Rectal smooth muscle tissue (tissue), 1 donor: ENCODE measurements around the gene POLR1E.

Experiments
- H3K27ac ChIP-seq: one replicate; pipeline ENCODE4 v1.7.0; 2013; ENCODE audit warnings: low read depth, low read length, inconsistent platforms
- H3K27me3 ChIP-seq: one replicate; pipeline ENCODE4 v1.7.0; 2013; ENCODE audit warnings: low read length; ENCODE audit not compliant: control insufficient read depth, insufficient read depth
- H3K36me3 ChIP-seq: one replicate; pipeline ENCODE4 v1.7.0; 2013; ENCODE audit warnings: low read length; ENCODE audit not compliant: control insufficient read depth, insufficient read depth
- H3K4me1 ChIP-seq: one replicate; pipeline ENCODE4 v1.7.0; 2013; ENCODE audit warnings: low read length; ENCODE audit not compliant: control insufficient read depth, insufficient read depth
- H3K4me3 ChIP-seq: one replicate; pipeline ENCODE4 v1.7.0; 2013; ENCODE audit warnings: low read length
- H3K9ac ChIP-seq: one replicate; pipeline ENCODE4 v1.7.0; 2013; ENCODE audit warnings: low read length

POLR1E gene

DNA sequence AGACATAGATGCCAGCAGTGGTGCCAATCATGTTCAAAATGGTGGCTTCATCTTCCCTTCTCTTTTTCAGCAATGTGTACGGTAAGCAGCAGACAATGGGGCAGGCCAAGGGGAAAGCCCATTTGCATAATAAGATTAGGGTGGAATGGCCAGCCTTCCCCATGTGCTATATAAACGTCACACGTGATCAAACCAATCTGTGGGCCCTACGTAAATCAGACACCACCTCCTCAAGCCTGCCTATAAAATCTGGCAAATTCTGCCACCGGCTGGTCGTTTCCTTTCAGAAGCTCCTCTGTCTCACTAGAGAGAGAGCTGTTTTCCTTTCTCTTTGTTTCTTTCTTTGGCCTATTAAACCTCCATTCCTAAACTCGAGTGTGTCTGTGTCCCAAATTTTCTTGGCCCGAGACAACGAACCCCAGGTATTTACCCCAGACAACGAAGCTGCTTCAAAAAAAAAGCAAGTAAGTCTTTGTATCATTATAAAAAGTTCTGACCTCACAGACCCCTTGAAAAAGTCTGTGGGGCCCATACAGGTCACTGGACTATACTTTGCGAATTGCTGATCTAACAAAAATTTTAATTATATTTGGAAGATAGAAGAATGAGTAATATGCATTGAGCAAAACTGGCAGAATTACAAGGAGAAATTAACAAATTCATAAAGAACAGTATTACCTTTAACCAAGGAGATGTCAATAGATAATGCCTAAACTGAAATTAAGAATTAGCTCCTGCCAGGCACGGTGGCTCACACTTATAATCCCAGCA is 35.7 kb upstream of the POLR1E start:
- H3K4me3 ChIP-seq: no peak overlapping the region
- H3K9ac ChIP-seq: no peak overlapping the region
- H3K36me3 ChIP-seq: peaks cover 2% of the 10 kb centered on the region
- H3K27ac ChIP-seq: no peak overlapping the region
- H3K27me3 ChIP-seq: no peaks in the 10 kb centered on the region
- H3K4me1 ChIP-seq: peaks cover 4% of the 10 kb centered on the region

DNA sequence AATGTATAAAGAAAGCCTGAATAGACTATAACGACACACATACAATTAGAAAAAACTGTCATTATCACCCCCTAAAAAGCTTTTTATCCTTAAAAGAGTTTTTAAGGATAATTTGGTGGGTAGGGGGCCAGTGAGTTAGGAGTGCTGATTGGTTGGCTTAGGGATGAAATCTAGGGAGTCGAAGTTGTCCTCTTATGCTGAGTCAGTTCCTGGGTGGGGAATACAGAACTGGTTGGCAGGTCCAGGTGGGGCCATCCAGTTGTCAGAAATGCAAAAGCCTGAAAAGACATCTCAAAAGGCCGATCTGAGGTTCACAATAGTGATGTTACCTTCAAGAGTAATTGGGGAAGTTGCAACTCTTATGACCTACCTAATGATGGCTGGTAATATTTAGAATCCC is 34.1 kb upstream of the POLR1E start:
- Histone ChIP-seq H3K36me3 (no peaks in the 10 kb centered on the region), H3K4me1 (peaks cover 7% of the 10 kb centered on the region), H3K27me3 (no peaks in the 10 kb centered on the region), H3K4me3 (no peak overlapping the region), H3K27ac (peak overlapping the region; percentile 10), H3K9ac (no peak overlapping the region)

DNA sequence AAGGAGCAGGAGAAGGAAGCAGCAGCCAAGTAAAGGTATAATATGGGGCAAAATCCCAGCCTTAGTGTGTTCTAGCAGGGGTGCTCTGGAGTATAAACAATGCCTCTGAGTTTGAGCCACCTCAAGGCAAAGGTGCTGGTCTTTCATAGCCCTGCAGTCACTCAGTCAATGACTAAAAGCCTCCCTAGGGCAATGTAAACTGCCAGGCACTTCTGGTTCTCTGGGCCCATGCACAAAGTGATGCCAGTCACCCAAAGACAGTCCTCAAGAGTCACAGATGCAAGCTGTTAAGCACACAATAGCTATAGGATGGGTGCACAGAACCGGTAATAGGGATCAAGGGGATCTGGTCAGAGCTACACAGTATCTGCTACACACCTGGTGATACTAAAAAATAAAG is 33.1 kb upstream of the POLR1E start:
- H3K27ac ChIP-seq: no peak overlapping the region
- peaks cover 7% of the 10 kb centered on the region for H3K4me1 ChIP-seq
- H3K9ac ChIP-seq: no peak overlapping the region
- no peaks in the 10 kb centered on the region for H3K27me3 ChIP-seq
- no peaks in the 10 kb centered on the region for H3K36me3 ChIP-seq
- no peak overlapping the region for H3K4me3 ChIP-seq

DNA sequence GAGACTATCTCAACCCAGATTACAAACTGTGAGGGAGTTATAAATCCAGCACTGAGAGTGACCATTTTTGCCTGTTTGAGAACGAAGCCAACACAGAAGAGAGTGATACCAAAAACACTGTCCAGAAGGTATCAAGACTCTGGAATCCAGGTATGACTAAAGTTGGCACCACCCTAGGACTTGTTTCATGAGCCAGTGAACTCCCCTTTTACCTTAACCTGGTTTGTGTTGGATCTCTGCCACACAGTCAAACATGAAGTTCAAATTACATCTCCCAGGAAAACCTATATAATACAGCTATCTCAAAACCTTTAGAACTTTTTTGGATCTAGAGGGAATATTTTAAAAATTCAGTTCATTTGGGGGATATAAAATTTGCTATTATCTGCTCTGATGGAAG is 31.9 kb upstream of the POLR1E start:
- no peaks in the 10 kb centered on the region for H3K27me3 ChIP-seq
- no peaks in the 10 kb centered on the region for H3K36me3 ChIP-seq
- H3K9ac ChIP-seq: no peak overlapping the region
- H3K4me1 ChIP-seq: peaks cover 7% of the 10 kb centered on the region
- no peak overlapping the region for H3K4me3 ChIP-seq
- no peak overlapping the region for H3K27ac ChIP-seq

DNA sequence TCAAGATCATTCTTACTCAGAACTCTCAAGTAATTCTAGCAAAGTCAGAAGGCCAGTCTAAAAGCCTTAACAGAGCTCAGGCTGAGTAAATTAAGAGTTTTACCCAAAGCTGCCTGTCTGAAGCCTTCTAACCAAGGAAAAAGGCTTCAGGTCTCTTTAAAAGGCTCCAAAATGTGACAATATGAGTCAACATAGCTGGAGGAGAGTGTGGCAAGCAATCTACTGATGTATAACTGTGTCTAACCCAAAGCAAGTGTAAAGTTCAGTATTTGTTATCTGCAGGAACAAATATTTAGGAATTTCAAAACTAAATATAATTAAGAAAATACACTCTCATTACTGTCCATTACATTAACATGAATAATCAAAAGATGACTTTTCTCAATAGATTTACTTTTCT is 31.5 kb upstream of the POLR1E start:
- no peak overlapping the region for H3K9ac ChIP-seq
- H3K27me3 ChIP-seq: no peaks in the 10 kb centered on the region
- H3K4me1 ChIP-seq: peaks cover 7% of the 10 kb centered on the region
- no peaks in the 10 kb centered on the region for H3K36me3 ChIP-seq
- H3K4me3 ChIP-seq: no peak overlapping the region
- no peak overlapping the region for H3K27ac ChIP-seq

DNA sequence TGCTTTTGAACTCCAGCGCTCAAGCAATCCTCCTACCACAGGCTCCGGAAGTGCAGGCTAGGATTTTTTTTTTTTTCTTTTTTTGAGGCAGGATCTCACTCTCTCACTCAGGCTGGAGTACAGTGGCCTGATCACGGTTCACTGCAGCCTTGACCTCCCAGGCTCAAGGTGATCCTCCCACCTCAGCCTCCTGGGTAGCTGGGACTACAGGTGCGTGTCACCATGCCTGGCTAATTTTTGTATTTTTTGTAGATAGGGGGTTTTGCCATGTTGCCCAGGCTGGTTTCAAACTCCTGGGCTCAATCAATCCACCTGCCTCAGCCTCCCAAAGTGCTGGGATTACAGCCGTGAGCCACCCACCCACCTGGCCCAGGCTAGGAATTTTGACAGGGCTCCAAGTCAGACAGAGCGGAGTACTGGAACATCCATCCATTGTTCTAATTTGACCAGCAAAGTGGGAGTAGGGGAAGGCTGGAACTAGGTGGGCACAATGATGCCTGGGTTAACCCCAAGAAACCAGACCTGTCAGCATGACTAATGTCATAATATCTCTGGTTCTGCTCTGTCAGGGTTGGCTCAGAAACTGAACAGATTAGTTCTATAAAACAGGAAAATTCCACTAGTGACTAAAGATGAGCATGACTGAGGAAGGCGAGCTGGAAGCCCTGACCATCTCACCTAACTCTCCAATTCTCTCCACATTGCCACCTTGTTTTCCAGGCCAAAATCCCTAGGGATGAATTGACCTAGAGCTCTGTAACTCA is 29.7 kb upstream of the POLR1E start:
- Histone ChIP-seq H3K27ac (no peak overlapping the region), H3K9ac (no peak overlapping the region)

DNA sequence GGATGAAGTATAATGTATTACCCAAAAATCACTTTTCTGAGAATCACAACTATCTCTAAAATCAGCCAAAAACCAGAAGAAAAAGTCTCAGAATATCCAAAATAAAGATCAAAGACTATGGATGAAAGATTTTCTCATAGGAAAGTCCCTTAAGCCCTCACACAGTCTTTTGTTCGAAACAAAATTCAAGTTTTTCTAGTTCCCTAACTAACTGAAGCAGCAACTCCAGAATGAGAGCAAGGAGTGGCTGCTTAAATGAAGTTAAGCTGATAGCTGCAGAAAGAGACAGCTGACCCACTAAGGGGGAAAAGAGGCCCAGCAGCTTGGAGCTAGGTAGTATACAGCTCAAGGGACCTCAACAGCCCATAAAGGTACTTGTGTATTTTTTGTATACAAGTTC is 28.9 kb upstream of the POLR1E start:
- Histone ChIP-seq H3K9ac (no peak overlapping the region), H3K27ac (no peak overlapping the region), H3K4me1 (peaks cover 7% of the 10 kb centered on the region), H3K27me3 (no peaks in the 10 kb centered on the region), H3K4me3 (no peak overlapping the region), H3K36me3 (no peaks in the 10 kb centered on the region)

More for the DNA sequence above, 29.7 kb upstream of the POLR1E start:
- H3K36me3 ChIP-seq: no peaks in the 10 kb centered on the region
- peaks cover 7% of the 10 kb centered on the region for H3K4me1 ChIP-seq
- no peaks in the 10 kb centered on the region for H3K27me3 ChIP-seq
- H3K4me3 ChIP-seq: no peak overlapping the region

DNA sequence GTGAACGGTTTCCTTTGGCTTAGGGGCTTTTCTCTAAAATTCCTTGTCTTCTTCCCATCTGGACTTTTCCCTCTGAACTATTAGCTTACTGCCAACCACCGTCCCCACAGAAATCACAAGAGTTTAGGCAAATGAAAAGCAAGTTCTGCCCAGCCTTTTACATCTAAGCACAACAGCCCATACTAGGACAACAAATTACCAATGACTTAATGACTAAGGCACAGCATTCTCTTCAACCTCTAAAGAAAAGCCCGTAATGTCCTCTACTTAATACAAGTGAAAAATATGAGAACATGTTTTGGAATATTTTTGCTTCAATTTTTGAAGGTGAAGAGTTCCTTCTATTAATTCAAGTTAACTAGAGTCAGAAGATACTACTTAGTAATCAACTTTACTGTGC is 21.7 kb upstream of the POLR1E start:
- Histone ChIP-seq H3K27me3 (no peaks in the 10 kb centered on the region), H3K9ac (peak overlapping the region; percentile 93), H3K27ac (peak overlapping the region; percentile 91), H3K4me3 (peak overlapping the region; percentile 71), H3K4me1 (peaks cover 16% of the 10 kb centered on the region), H3K36me3 (no peaks in the 10 kb centered on the region)

DNA sequence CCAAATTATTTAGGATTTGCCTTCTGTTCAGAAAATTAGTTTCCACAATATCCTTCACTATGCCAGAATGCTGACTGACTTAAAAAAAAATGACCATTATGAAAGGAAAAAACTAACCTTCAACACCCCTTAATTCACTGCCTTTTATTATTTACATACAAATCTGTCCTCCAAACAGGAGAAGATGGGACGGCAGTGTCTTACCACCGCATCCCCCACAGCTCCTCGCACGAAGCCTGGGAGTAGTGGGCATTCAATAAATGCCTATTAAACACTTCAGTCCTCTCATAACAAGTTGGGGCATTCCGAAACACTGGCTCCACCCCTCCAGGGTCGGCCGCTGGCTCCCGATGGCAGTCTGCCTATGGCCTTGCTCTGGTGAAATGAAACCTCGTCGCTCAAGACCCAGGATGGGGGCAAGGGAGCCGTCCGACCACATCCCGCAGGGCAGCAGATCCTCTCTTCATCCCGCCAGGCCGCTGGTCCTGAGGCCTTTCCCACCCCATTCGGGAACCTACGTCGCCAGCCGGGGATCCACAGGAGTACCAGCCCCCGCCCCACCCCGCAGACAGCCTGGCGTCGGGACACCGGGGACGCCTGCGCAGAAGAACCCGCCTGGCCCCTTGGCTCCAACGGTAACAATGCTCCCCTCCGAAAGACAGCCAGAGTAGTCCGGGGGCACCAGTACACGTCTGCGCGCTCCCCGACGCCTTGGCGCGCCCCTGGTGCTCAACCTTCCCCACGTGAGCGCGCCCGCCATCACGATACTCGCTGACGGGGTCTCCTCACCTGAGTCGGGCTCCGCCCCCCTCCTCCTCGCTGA is 21.1 kb upstream of the POLR1E start:
- Histone ChIP-seq H3K4me3 (peak overlapping the region; percentile 71), H3K27me3 (no peaks in the 10 kb centered on the region), H3K4me1 (peaks cover 16% of the 10 kb centered on the region), H3K27ac (peak overlapping the region; percentile 91), H3K9ac (peak overlapping the region; percentile 93), H3K36me3 (no peaks in the 10 kb centered on the region)

DNA sequence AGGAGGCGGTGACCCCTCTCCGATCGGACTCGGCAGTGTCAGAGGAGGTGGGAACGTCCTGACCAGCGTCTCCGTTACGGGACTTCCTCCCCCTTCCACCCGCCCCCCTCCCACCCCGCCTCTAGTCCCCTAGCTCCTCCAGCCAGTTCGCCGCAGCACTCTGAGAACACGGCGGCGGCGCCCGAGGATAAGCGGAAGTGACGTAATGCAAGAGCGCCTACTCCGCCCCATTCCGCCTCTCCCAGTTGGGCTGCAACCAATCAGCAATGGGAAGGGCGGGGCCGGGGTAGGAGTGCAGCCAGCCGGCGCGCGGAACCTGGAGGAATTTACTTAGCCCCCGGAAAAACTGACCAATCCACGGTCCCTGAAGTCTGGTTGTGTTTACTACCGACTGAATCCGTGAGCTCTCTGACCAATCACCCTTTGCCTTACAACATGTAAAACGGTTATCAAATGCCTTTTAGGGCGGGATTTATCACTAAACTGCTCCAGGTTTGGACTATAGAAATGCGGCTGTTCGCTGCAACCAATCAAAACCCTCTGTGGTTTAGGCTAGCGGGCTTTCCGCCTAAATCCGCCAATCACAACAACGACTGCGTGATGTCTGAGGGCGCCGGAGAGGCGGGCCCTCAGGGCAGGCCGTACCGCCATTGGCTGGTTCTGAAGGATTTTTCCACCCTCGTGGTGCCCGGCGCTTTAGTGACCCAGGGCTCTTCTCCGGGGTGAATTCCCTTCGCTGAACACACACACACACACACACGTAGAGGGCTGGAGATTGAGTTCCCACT is 20.3 kb upstream of the POLR1E start, which contains the start of gene ZBTB5:
Gene ZBTB5, minus strand, starts transcription at position 202 of the 788 bp plus-strand sequence. CDS start 22,899 bp downstream, outside the sequence.
- H3K9ac ChIP-seq: peak within 1 kb of the TSS; percentile 93
- H3K36me3 ChIP-seq: no peaks in the 10 kb centered on the region
- H3K4me1 ChIP-seq: peaks cover 16% of the 10 kb centered on the region
- peak within 1 kb of the TSS; percentile 91 for H3K27ac ChIP-seq
- H3K27me3 ChIP-seq: no peaks in the 10 kb centered on the region
- peak within 1 kb of the TSS; percentile 88 for H3K4me3 ChIP-seq

DNA sequence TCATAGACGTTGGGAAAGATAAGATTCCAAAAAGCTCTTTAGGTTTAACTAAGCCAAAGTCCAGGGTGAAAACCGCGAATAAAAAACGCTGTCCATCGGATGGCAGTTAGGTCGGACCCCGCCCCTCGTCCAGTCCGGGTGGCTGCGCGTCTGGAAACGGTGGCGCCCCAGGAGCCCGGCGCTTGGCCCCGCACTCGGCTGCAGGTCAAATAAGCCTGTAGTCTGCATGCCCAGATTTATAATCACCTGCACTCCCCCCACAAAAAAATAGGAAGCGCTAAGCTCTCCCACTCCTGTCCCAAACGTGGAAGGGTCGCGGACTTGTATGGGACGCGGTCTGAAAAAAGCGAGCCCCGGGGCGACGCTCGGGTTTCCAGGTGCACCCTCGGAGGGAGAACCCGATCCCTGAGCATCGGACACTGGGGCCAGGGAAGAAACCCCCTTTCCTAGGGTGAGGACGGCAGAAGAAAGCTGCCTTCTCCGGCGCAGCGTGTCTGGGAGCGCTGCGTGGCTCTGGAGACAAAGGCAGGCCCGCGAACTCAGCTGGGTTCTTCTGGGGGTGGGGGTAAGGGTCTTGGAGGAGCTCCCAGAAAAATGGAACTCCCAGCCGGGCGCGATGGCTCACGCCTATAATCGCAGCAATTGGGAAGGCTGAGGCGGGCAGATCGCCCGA is 19.6 kb upstream of the POLR1E start:
- Histone ChIP-seq H3K27ac (peak overlapping the region; percentile 89), H3K36me3 (no peaks in the 10 kb centered on the region), H3K9ac (peak overlapping the region; percentile 68), H3K4me1 (peaks cover 16% of the 10 kb centered on the region), H3K4me3 (peak overlapping the region; percentile 88), H3K27me3 (no peaks in the 10 kb centered on the region)
